CD14-positive monocyte (primary cell): ENCODE data around the gene KRTAP10-10. TPM values are rescaled to one million over a fixed set of nuclear protein-coding genes. Genes with fewer than 3 reads are reported as not detected.
"Not testable (repeated sequence)": the region's sequence is repeated elsewhere in the genome, so short reads cannot be mapped to it uniquely, and the experiment has no call there.

ENCODE experiments used
- DNase-seq, 3 donors: peaks; one replicate each; pipeline ENCODE4 v3.0.0-alpha.2; 2011 to 2022
- H2AFZ ChIP-seq: 2 replicates; pipeline ENCODE4 v1.6.0; 2012; ENCODE audit warnings: mild to moderate bottlenecking, low read depth, low read length, inconsistent platforms; ENCODE audit not compliant: insufficient read depth, poor library complexity, severe bottlenecking
- H3K27ac ChIP-seq, 2 donors: 1 replicate in 1 of 2; 2 replicates in 1 of 2; pipeline ENCODE4 v1.5.1; 2012 to 2013; ENCODE audit warnings: low read length in 2 of 2, control low read depth in 1 of 2, inconsistent platforms in 1 of 2, low read depth in 1 of 2, mild to moderate bottlenecking in 1 of 2
- H3K27me3 ChIP-seq, 2 donors: one replicate each; pipeline versions ENCODE4 v1.6.0 to v1.6.1; 2011 to 2013; ENCODE audit warnings: low read length in 2 of 2; ENCODE audit not compliant: control insufficient read depth in 2 of 2, insufficient read depth in 2 of 2
- H3K36me3 ChIP-seq, 2 donors: replicated peaks in 1 of 2; 1 replicate in 1 of 2; 2 replicates in 1 of 2; pipeline versions ENCODE4 v1.5.1 to v1.6.1; 2012 to 2013; ENCODE audit warnings: low read length in 2 of 2, control low read depth in 1 of 2, inconsistent platforms in 1 of 2, mild to moderate bottlenecking in 1 of 2; ENCODE audit not compliant: insufficient read depth in 2 of 2, control insufficient read depth in 1 of 2
- H3K4me1 ChIP-seq, 2 donors: 1 replicate in 1 of 2; 2 replicates in 1 of 2; pipeline versions ENCODE4 v1.5.1 to v1.6.1; 2012 to 2013; ENCODE audit warnings: low read length in 2 of 2, control low read depth in 1 of 2, inconsistent platforms in 1 of 2, mild to moderate bottlenecking in 1 of 2, moderate library complexity in 1 of 2; ENCODE audit not compliant: insufficient read depth in 2 of 2, control insufficient read depth in 1 of 2
- H3K4me2 ChIP-seq: replicated peaks from 2 replicates; pipeline ENCODE3; 2012; ENCODE audit warnings: low read length, moderate library complexity, mild to moderate bottlenecking; ENCODE audit not compliant: poor library complexity, severe bottlenecking; ENCODE audit errors: extremely low read depth
- H3K4me3 ChIP-seq, 3 experiments: fragments of 200-600 bp in 1 of 3; sonication (generic) in 1 of 3; replicated peaks in 1 of 3; 1 replicate in 2 of 3; 2 replicates in 1 of 3; pipeline ENCODE4 v1.5.1; 2011 to 2013; ENCODE audit warnings: low read length in 3 of 3, mild to moderate bottlenecking in 3 of 3, control low read depth in 2 of 3, low read depth in 2 of 3, inconsistent platforms in 1 of 3, moderate library complexity in 1 of 3
- H3K79me2 ChIP-seq: 2 replicates; pipeline ENCODE4 v1.6.0; 2012; ENCODE audit warnings: mild to moderate bottlenecking, control low read depth, inconsistent platforms, low read length, moderate library complexity; ENCODE audit not compliant: insufficient read depth
- H3K9ac ChIP-seq: 2 replicates; pipeline ENCODE4 v1.6.0; 2017; ENCODE audit warnings: low read length, mild to moderate bottlenecking; ENCODE audit not compliant: insufficient read depth, poor library complexity, severe bottlenecking
- H3K9me3 ChIP-seq, 2 donors: replicated peaks in 1 of 2; 1 replicate in 1 of 2; 2 replicates in 1 of 2; pipeline versions ENCODE4 v1.5.1 to v1.6.1; 2012 to 2013; ENCODE audit warnings: low read length in 2 of 2, control low read depth in 1 of 2; ENCODE audit not compliant: control insufficient read depth in 1 of 2, insufficient read depth in 1 of 2
- H4K20me1 ChIP-seq: 2 replicates; pipeline ENCODE4 v1.6.0; 2012; ENCODE audit warnings: mild to moderate bottlenecking, low read length, control low read depth, moderate library complexity; ENCODE audit not compliant: insufficient read depth
- H3K27ac Mint-ChIP-seq, 7 donors: one replicate each; pipeline ENCODE4 v1.8.0; 2020; ENCODE audit warnings: mild to moderate bottlenecking in 7 of 7, mixed read lengths in 7 of 7, moderate library complexity in 6 of 7, inconsistent platforms in 2 of 7
- H3K27me3 Mint-ChIP-seq, 3 donors: one replicate each; pipeline ENCODE4 v1.8.0; 2021 to 2022; ENCODE audit warnings: low read depth in 3 of 3, mild to moderate bottlenecking in 3 of 3, mixed read lengths in 3 of 3, moderate library complexity in 3 of 3, inconsistent platforms in 1 of 3
- H3K36me3 Mint-ChIP-seq, 2 donors: one replicate each; pipeline ENCODE4 v1.8.0; 2020; ENCODE audit warnings: mixed read lengths in 2 of 2, inconsistent platforms in 1 of 2, mild to moderate bottlenecking in 1 of 2
- H3K4me1 Mint-ChIP-seq: one replicate; pipeline ENCODE4 v1.8.0; 2020; ENCODE audit warnings: mild to moderate bottlenecking, mixed read lengths
- H3K4me3 Mint-ChIP-seq, 2 donors: one replicate each; pipeline ENCODE4 v1.8.0; 2020; ENCODE audit warnings: mild to moderate bottlenecking in 2 of 2, mixed read lengths in 2 of 2, moderate library complexity in 1 of 2
- H3K9me3 Mint-ChIP-seq, 7 donors: one replicate each; pipeline ENCODE4 v1.8.0; 2020 to 2022; ENCODE audit warnings: mixed read lengths in 7 of 7, mild to moderate bottlenecking in 6 of 7, moderate library complexity in 6 of 7, inconsistent platforms in 2 of 7
- WGBS: methylation state at CpG from one replicate; pipeline ENCODE4 v1.1.5; 2013; ENCODE audit warnings: missing lambda C conversion rate; ENCODE audit not compliant: insufficient coverage; 5-methylcytosine and 5-hydroxymethylcytosine counted together
- intact Hi-C, 2 donors: fragments of 100-400 bp; cut with micrococcal nuclease; formaldehyde crosslinking; loops; one replicate each; pipeline versions ENCODE4 v1.15.0 to v1.15.1; 2023
- polyA plus RNA-seq, 3 donors: library from polyadenylated mRNA; depleted of rRNA in 1 of 3; unstranded in 2 of 3; stranded (reverse) in 1 of 3; fragments of 300-500 nt in 2 of 3; fragments of >200 nt in 1 of 3; fragmentation: Illumina TruSeq in 2 of 3; gene quantifications; 1 replicate in 2 of 3; 2 replicates in 1 of 3; pipeline ENCODE4 v1.2.3, GENCODE V29; 2012 to 2021
- TF ChIP-seq, protein P1 (sequence below): fragments of 200-600 bp; IDR thresholded peaks from one replicate; pipeline ENCODE4 v1.8.0; 2022; ENCODE audit warnings: antibody characterized with exemption, mild to moderate bottlenecking

KRTAP10-10 gene
- polyA plus RNA-seq, 3 donors = not detected

DNA sequence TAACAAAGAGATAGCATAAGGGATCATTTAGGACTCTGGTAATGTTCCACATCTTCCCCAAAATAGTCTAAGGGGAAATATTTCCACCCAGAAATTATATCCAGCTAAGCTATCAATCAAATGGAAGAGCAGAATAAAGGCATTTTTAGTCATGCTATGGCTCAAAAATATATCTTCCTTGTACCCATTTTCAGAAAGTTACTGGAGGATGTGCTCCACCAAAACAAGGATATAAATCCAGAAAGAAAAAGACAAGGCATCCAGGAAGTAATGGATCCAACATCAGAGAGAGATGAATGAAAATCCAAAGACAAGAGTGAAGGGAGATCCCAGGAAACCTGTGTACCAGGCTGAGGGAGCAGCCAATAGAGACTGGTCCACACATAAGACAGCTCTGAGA lies 28.0 kb upstream of the KRTAP10-10 start:
- Histone ChIP-seq H3K4me1 (no peaks in the 10 kb centered on the region), H3K79me2 (no peaks in the 10 kb centered on the region), H3K27ac (no peak overlapping the region), H2AFZ (no peak overlapping the region), H3K4me3 (no peak overlapping the region), H4K20me1 (no peaks in the 10 kb centered on the region), H3K9me3 (peaks cover 19 to 25% of the 10 kb centered on the region in 2 donors), H3K4me2 (no peak overlapping the region), H3K27me3 (no peaks in the 10 kb centered on the region), H3K9ac (no peak overlapping the region), H3K36me3 (no peaks in the 10 kb centered on the region)
- H3K27me3 Mint-ChIP-seq = peaks cover 3 to 10% (median 3%) of the 10 kb centered on the region in 3 donors
- no peak for DNase-seq
- H3K9me3 Mint-ChIP-seq = peaks cover 23 to 41% (median 32%) of the 10 kb centered on the region in 7 donors
- H3K27ac Mint-ChIP-seq = no peak overlapping the region
- no peaks in the 10 kb centered on the region for H3K4me1 Mint-ChIP-seq
- no peaks in the 10 kb centered on the region for H3K36me3 Mint-ChIP-seq
- TF ChIP-seq, protein P1, sequence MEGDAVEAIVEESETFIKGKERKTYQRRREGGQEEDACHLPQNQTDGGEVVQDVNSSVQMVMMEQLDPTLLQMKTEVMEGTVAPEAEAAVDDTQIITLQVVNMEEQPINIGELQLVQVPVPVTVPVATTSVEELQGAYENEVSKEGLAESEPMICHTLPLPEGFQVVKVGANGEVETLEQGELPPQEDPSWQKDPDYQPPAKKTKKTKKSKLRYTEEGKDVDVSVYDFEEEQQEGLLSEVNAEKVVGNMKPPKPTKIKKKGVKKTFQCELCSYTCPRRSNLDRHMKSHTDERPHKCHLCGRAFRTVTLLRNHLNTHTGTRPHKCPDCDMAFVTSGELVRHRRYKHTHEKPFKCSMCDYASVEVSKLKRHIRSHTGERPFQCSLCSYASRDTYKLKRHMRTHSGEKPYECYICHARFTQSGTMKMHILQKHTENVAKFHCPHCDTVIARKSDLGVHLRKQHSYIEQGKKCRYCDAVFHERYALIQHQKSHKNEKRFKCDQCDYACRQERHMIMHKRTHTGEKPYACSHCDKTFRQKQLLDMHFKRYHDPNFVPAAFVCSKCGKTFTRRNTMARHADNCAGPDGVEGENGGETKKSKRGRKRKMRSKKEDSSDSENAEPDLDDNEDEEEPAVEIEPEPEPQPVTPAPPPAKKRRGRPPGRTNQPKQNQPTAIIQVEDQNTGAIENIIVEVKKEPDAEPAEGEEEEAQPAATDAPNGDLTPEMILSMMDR = no peak
- intact Hi-C loops = no loop called here
- H3K4me3 Mint-ChIP-seq = no peak overlapping the region

DNA sequence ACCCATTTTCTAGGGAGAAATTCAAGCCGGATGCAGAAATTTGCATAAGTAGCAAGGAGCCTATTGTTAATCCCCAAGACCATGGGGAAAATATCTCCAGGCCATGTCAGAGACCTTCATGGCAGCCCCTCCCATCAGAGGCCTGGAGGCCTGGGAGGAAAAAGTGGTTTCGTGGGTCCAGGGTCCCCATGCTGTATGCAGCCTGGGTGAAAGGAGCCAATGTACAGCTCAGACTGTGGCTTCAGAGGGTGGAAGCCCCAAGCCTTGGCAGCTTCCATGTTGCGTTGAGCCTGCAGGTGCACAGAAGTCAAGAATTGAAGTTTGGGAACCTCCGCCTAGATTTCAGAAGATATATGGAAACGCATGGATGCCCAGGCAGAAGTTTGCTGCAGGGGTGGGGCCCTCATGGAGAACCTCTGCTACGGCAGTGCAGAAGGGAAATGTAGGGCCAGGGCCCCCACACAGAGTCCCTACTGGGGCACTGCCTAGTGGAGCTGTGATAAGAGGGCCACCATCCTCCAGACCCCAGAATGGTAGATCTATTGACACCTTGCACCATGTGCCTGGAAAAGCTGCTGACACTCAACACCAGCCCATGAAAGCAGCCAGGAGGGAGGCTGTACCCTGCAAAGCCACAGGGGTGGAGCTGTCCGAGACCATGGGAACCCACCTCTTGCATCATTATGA lies 26.9 kb upstream of the KRTAP10-10 start:
- H3K27me3 Mint-ChIP-seq, H3K4me3 Mint-ChIP-seq, H3K27me3 ChIP-seq, H4K20me1 ChIP-seq, DNase-seq, H3K36me3 Mint-ChIP-seq, H3K4me1 Mint-ChIP-seq, H3K27ac Mint-ChIP-seq, H3K4me2 ChIP-seq, H3K79me2 ChIP-seq, H3K4me1 ChIP-seq, H3K36me3 ChIP-seq, H3K4me3 ChIP-seq, intact Hi-C loops, H3K27ac ChIP-seq, H2AFZ ChIP-seq, H3K9ac ChIP-seq: not testable (repeated sequence)
- WGBS = 96% methylated on average over 4 of the region's 7 CpGs
- H3K9me3 Mint-ChIP-seq = peaks cover 23 to 41% (median 32%) of the 10 kb centered on the region in 7 donors
- H3K9me3 ChIP-seq = peaks cover 19 to 25% of the 10 kb centered on the region in 2 donors
